HepG2 (cell line): ENCODE measurements around the gene DLL3.

ENCODE experiments used
- CHCHD3 ChIP-seq: sonication (generic); formaldehyde crosslinking; IDR thresholded peaks from 2 replicates; pipeline ENCODE4 v1.8.0; 2022; ENCODE audit warnings: mild to moderate bottlenecking, missing genetic modification reagents, moderate library complexity
- CTCF ChIP-seq: sonication (generic); formaldehyde crosslinking; IDR thresholded peaks from 2 replicates; pipeline ENCODE4 v1.5.0; 2020; ENCODE audit warnings: mild to moderate bottlenecking, missing genetic modification reagents, moderate library complexity
- ELK4 ChIP-seq: sonication (generic); formaldehyde crosslinking; IDR thresholded peaks from 2 replicates; pipeline ENCODE4 v1.9.0; 2021; ENCODE audit warnings: missing genetic modification reagents, borderline replicate concordance
- RAD21 ChIP-seq: fragments of 450-650 bp; formaldehyde crosslinking; IDR thresholded peaks from 2 replicates; pipeline ENCODE4 v1.5.0; 2020; ENCODE audit warnings: mild to moderate bottlenecking
- TCF7L2 ChIP-seq: IDR thresholded peaks from 2 replicates; pipeline ENCODE4 v1.6.1; 2011; ENCODE audit warnings: mild to moderate bottlenecking, low read depth, low read length, moderate library complexity
- ZNF629 ChIP-seq: sonication (generic); formaldehyde crosslinking; conservative IDR thresholded peaks from 2 replicates; pipeline ENCODE4 v1.5.0; 2020; ENCODE audit warnings: missing genetic modification reagents

GRCh38 chr19:39517432-39517831, 18.7 kb downstream of the DLL3 start:
- no peak for TF ChIP-seq ZNF629 (CRISPR knock-in tag)
- no peak for TF ChIP-seq CHCHD3 (CRISPR knock-in tag)
- TF ChIP-seq RAD21 (CRISPR knock-in tag), result no peak
- no peak for TF ChIP-seq ELK4 (CRISPR knock-in tag)
- no peak for TF ChIP-seq TCF7L2
- TF ChIP-seq CTCF, result no peak
